HepG2 (cell line): ENCODE measurements around the gene TMC4. TPM values are rescaled to one million over a fixed set of nuclear protein-coding genes. Genes with fewer than 3 reads are reported as not detected.

Source experiments
- AKAP8 ChIP-seq: sonication (generic); formaldehyde crosslinking; IDR thresholded peaks from 2 replicates; pipeline ENCODE4 v1.5.1; 2020; ENCODE audit warnings: mild to moderate bottlenecking, missing genetic modification reagents
- DMTF1 ChIP-seq: sonication (generic); formaldehyde crosslinking; IDR thresholded peaks from 2 replicates; pipeline ENCODE4 v1.4.0; 2020; ENCODE audit warnings: mild to moderate bottlenecking, missing genetic modification reagents
- EED ChIP-seq: sonication (generic); formaldehyde crosslinking; IDR thresholded peaks from 2 replicates; pipeline ENCODE4 v1.5.0; 2020; ENCODE audit warnings: mild to moderate bottlenecking, missing genetic modification reagents
- FOXM1 ChIP-seq: sonication (generic); formaldehyde crosslinking; IDR thresholded peaks from 2 replicates; pipeline ENCODE4 v1.5.0; 2020; ENCODE audit warnings: missing genetic modification reagents
- PHF21A ChIP-seq: sonication (generic); formaldehyde crosslinking; IDR thresholded peaks from 2 replicates; pipeline ENCODE4 v1.5.0; 2020; ENCODE audit warnings: mild to moderate bottlenecking, missing genetic modification reagents
- RFX1 ChIP-seq: fragments of 450-650 bp; IDR thresholded peaks from 2 replicates; pipeline ENCODE4 v1.6.1; 2017
- RNF219 ChIP-seq: sonication (generic); formaldehyde crosslinking; IDR thresholded peaks from 2 replicates; pipeline ENCODE4 v1.5.0; 2020; ENCODE audit warnings: mild to moderate bottlenecking, missing genetic modification reagents
- SIN3A ChIP-seq: IDR thresholded peaks from 2 replicates; pipeline ENCODE4 v1.6.1; 2011; ENCODE audit warnings: low read depth, mild to moderate bottlenecking, control low read depth, low read length, borderline replicate concordance
- YEATS2 ChIP-seq: sonication (generic); formaldehyde crosslinking; IDR thresholded peaks from 2 replicates; pipeline ENCODE4 v1.4.0; 2020; ENCODE audit warnings: missing genetic modification reagents, borderline replicate concordance
- ZBTB21 ChIP-seq: sonication (generic); formaldehyde crosslinking; IDR thresholded peaks from 2 replicates; pipeline ENCODE4 v1.4.0; 2020; ENCODE audit warnings: missing genetic modification reagents
- ZEB1 ChIP-seq: IDR thresholded peaks from 2 replicates; pipeline ENCODE4 v1.6.1; 2012; ENCODE audit warnings: mild to moderate bottlenecking, low read depth, inconsistent platforms; ENCODE audit not compliant: insufficient replicate concordance
- ZNF160 ChIP-seq: sonication (generic); formaldehyde crosslinking; IDR thresholded peaks from 2 replicates; pipeline ENCODE4 v1.8.0; 2022; ENCODE audit warnings: mild to moderate bottlenecking, inconsistent platforms, missing genetic modification reagents
- ZNF3 ChIP-seq: IDR thresholded peaks from 2 replicates; pipeline ENCODE4 v1.7.0; 2017; ENCODE audit warnings: inconsistent platforms
- ZNF326 ChIP-seq: sonication (generic); formaldehyde crosslinking; IDR thresholded peaks from 2 replicates; pipeline ENCODE4 v1.4.0; 2020; ENCODE audit warnings: missing genetic modification reagents, borderline replicate concordance
- ZNF33B ChIP-seq: sonication (generic); formaldehyde crosslinking; IDR thresholded peaks from 2 replicates; pipeline ENCODE4 v1.5.1; 2020; ENCODE audit warnings: mild to moderate bottlenecking, missing genetic modification reagents
- ZNF530 ChIP-seq: sonication (generic); formaldehyde crosslinking; IDR thresholded peaks from 2 replicates; pipeline ENCODE4 v1.5.0; 2020; ENCODE audit warnings: low read depth, mild to moderate bottlenecking, missing genetic modification reagents
- ZNF646 ChIP-seq: sonication (generic); formaldehyde crosslinking; IDR thresholded peaks from 2 replicates; pipeline ENCODE4 v1.9.0; 2021; ENCODE audit warnings: mild to moderate bottlenecking, missing genetic modification reagents
- ZNF792 ChIP-seq: IDR thresholded peaks from 2 replicates; pipeline ENCODE4 v1.6.1; 2016
- ZNF850 ChIP-seq: sonication (generic); formaldehyde crosslinking; conservative IDR thresholded peaks from 2 replicates; pipeline ENCODE4 v1.9.0; 2021; ENCODE audit warnings: mild to moderate bottlenecking, missing genetic modification reagents
- ZSCAN25 ChIP-seq: sonication (generic); formaldehyde crosslinking; IDR thresholded peaks from 2 replicates; pipeline ENCODE4 v1.8.0; 2022; ENCODE audit warnings: mild to moderate bottlenecking, missing genetic modification reagents
- polyA plus RNA-seq, 8 experiments: library from polyadenylated mRNA; depleted of rRNA in 3 of 8; stranded (reverse) in 7 of 8; unstranded in 1 of 8; fragments of >200 nt; fragmentation: Illumina TruSeq in 4 of 8; extraction: Trizol in 4 of 8; gene quantifications; 2 replicates each; pipeline versions ENCODE4 v1.2.1 to v1.2.3, GENCODE V29; 2011 to 2016; ENCODE audit warnings: low read depth in 4 of 8, missing spikeins in 1 of 8, mixed read lengths in 1 of 8; ENCODE audit not compliant: insufficient read depth in 1 of 8
- total RNA-seq, 5 experiments: library from RNA; depleted of rRNA; stranded (reverse); fragments of >200 nt; fragmentation: Illumina TruSeq; extraction: Trizol; gene quantifications; 2 replicates each; pipeline ENCODE4 v1.2.3, GENCODE V29; 2016; ENCODE audit warnings: low read depth in 1 of 5

The TMC4 gene
- total and polyA plus RNA-seq, 2 of the 13 experiments (the other 11 are each of a cell fraction or from before 2014, with no cell fraction given), result 0.13 to 0.24 TPM

- no peak for TF ChIP-seq ZNF530 (CRISPR knock-in tag)
- no peak for TF ChIP-seq ZNF326
- TF ChIP-seq DMTF1 (CRISPR knock-in tag), result 0 out of 2 replicates have a peak, but pooled peaks have one; percentile 11
- TF ChIP-seq ZNF792, result peak; percentile 63; the same call in 1 of the 2 replicates
- no peak for TF ChIP-seq AKAP8 (CRISPR knock-in tag)
- peak; percentile 57; the same call in 1 of the 2 replicates for TF ChIP-seq YEATS2 (CRISPR knock-in tag)
- TF ChIP-seq ZSCAN25 (CRISPR knock-in tag), result 0 out of 2 replicates have a peak, but pooled peaks have one; percentile 4
- TF ChIP-seq SIN3A, result peak; percentile 83; the same call in 1 of the 2 replicates
- TF ChIP-seq PHF21A, result no peak; the same call in 1 of the 2 replicates
- no peak for TF ChIP-seq FOXM1 (CRISPR knock-in tag)
- no peak for TF ChIP-seq EED (CRISPR knock-in tag)
- no peak for TF ChIP-seq RFX1
- TF ChIP-seq ZBTB21 (CRISPR knock-in tag), result no peak
- TF ChIP-seq ZNF646 (CRISPR knock-in tag), result no peak
- no peak for TF ChIP-seq ZNF3 (CRISPR knock-in tag)
- TF ChIP-seq ZEB1, result no peak
- no peak for TF ChIP-seq ZNF33B (CRISPR knock-in tag)
- no peak for TF ChIP-seq ZNF850 (CRISPR knock-in tag)
- no peak for TF ChIP-seq ZNF160
- no peak for TF ChIP-seq RNF219 (CRISPR knock-in tag)
Measured at GRCh38 chr19:54136864-54137698, 35.9 kb downstream of the TMC4 start (continued).
